Embryonic facial prominence (tissue), 1 donor: ENCODE data around the gene GRM4.

ENCODE experiments used
- DNase-seq: peaks from one replicate; pipeline ENCODE4 v3.0.0-alpha.2; 2016; ENCODE audit errors: extremely low spot score

Gene GRM4

DNA sequence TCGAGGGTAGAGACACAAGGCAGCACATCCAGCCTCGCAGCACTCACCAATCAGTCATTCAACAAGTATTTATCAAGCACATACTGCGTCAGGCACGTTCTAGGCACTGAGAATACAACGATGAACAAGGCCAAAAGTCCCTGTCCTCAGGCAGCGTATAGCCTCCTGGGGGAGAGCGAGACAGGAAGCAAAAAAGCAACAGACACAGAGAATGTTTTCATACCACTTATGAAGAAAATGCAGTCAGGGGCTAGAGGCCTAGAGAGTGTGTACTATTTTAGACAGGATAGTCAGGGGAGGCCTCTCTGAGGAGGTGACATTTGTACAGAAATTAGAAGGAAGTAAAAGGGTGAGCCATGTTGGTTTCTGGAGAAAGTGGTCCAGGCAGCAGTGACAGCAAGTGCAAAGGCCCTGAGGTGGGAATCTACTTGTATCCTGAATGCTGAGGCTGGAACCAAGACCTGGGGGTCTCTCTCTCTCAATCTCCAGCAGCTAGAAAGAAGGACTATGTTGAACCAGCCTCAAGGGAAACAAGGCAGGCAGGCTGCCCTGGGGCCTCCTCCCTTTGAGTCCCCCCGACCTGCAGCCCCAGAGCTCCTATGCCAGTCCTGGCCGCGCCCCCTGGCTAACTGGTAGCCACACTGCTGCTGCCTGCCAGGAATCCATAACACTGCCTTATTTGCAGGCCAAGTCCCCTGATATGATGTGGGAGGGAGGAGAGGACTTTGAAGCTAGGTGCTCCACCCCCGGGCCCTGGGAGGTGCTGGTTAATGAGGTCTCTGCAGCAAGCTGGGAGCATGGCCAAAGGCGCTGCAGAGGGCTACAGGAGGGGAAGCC is 151.2 kb downstream of the GRM4 start:
- DNase-seq: no peak

DNA sequence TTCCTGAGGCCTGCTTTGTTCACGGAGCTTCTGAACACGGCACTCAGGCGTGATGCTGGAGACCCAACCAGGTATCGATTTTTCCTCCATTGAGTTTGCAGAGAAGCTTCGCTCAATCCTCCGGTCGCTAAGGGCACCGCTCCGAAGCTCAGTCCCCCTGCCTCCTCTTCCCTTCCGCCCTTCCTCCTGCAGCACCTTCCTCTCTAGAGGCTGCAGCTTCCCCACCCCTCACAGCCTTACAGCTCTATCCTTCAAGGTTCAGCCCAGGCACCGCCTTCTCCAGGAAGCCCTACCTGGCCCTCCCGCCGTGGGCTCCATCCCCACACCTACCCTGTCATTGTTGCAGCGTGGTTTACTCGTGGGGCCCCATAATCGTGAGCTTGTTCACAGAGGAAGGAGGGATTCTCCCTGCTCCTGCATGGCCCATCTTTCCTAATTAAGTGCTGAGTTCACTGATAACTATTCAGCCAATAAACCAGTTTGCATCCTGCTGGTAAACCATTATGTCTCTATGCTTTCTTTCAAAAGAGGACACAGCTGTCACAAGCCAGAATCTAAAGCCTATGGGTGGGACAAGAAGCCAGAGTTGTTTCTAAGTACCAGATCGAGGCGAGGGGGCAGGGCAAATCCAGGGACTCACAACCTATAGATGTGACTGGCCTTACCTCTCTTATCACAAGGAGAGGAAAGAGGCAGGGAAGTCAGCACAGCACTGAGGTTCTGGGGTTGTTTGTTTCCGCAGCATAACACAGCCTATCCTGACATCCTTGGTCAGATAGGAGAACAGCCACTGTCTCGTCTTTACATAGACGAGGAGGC is 152.0 kb downstream of the GRM4 start:
- DNase-seq: no peak

DNA sequence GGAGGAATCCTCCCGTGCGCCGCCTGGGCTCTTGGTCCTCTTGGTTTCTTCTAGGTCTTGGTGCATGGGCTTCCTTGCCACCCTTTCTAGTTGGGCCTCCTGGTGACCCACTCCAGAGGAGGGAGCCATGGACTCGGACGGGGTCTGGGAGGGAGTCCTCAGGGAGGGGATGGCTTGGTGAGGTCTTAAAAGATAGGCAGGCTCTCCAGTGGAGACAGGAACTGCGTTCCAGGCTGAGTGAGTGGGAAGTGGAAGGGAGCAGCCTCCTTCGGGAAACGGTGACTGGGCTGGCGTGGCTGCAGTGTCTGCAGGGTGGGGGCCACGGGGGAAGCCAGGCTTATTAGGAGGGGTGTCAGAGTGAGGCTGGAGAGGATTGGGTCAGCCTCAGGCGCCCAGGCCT is 152.8 kb downstream of the GRM4 start:
- DNase-seq: no peak

GRCh38 chr6:33992191-33992590 is 153.7 kb downstream of the GRM4 start:
- DNase-seq: no peak

- DNase-seq: no peak
Measured at GRCh38 chr6:33991610-33992009, 154.3 kb downstream of the GRM4 start.

DNA sequence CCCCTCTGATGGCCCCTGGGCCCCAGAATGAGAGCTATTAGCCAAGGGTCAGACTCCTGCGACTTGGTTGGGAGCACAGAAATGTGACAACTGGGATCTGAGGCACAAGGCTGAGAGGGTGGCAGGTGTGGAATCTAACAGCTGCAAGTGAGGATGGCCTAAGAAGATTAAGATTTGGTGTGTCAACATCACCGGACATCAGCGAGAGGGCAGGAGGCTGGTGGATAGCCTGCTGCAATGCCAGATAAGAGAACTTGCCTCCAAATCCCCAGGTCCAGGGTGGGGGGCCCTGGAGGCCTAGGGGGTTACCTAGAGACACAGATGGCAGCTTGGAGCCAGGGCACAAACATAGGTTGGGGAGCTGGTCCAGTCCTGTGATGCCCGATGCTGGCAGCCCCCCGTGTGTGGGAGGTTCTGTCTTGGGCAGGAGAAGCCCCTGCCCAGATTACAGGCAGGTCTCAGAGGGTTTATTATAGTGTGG is 155.8 kb downstream of the GRM4 start:
- DNase-seq: no peak

DNA sequence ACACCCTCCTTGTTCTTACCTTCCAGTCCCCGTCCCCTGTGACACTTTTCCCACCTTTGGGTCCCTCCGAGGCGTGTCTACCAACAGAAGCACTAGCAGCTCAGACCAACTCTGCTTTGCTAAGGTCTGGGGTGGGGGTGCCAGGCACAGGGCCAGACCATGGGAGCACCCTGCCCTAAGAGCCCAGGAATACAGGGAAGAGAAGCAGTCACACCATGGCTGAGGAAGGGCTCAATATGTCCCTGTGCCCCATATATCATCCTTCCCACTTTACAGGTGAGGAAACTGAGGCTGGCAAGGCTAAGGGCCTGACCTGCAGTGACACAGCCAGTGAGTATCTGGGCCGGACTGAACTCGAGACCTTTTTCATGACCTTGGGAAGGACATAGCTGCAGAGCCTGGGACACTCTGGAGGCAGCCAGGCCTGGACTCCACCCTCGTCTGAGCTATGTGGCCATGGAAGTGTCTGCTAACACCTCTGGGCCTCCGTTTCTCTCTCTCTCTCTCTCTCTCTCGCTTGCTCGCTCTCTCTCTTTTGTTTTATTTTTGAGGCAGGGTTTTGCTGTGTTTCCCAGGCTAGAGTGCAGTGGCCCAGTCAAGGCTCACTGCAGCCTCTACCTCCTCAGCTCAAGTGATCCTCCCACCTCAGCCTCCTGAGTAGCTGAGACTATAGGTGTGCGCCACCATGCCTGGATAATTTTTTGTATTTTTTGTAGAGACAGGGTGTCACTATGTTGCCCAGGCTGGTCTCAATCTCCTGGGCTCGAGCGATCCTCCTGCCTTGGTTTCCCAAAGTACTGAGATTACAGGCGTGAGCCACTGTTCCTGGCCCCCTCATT is 156.7 kb downstream of the GRM4 start:
- DNase-seq: no peak

DNA sequence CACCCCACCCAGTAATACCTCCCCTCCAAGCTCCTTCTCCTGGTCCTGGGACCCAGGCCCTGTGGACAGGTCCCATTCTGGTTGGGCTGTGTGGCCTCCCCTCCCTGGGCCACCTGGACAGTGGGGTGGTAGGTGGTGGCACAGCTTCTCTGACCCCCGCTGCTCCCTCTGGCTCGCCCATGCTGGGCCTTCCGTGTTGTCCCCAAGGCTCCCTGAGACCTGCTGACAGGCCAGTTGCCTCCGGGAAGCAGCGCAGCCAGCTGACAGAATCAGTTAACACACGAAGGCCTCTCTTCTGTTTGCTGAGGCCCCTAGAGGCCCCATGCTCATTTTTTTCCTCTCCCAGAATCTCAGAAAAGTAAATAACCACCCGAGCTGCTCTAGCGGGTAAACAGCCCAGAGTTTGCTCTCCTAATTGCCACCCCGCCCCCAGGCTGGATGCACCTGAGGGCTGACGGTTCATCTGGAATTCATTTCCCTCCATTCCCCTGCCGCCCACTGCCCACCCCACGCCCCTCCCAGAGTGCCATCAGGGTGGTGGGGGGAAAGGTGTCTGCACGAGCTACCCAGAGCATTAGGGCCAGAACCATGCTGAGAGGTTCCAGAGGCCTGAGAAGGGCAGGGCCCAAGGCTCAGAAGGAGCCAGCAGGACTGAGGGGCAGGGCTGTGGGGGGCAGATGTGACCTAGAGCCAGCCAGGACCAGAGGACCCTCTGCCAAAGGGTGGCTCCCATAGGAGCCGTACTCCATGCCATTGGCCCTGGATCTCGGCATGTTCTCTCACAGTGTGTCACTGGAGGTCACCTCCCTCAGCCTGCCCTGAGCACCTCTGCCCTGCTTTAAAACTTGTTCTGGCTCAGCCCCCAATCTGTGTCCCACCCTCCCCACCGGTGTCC is 157.5 kb downstream of the GRM4 start:
- DNase-seq: no peak

- no peak for DNase-seq
Measured at GRCh38 chr6:33987531-33988021, 158.3 kb downstream of the GRM4 start.

GRCh38 chr6:33985947-33986346 is 159.9 kb downstream of the GRM4 start:
- DNase-seq: no peak

DNA sequence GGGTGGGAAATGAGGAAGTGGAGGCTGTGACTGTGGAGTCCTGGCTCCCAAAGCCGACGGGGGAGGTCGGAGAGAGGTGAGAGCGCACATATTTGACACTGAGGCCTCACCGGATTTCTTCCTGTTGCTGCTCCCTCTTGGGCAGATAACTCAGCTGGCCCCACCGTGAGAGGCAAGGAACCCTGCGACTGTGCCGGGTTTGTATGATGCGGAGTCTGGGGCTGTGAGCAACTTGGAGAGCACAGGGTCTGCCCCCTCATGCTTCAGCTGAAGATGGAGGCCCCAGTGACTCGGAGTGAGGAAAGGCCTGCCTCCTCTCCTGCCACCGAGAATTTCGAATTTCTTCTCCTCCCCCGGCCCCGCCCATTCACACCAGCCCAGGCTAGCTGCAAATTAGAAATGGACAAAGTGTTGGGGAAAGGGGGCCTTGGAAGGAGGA is 160.6 kb downstream of the GRM4 start:
- no peak for DNase-seq

- DNase-seq: no peak
Measured at GRCh38 chr6:33984466-33985312, 161.2 kb downstream of the GRM4 start.

GRCh38 chr6:33983721-33984465 is 162.0 kb downstream of the GRM4 start:
- DNase-seq: no peak

GRCh38 chr6:33983109-33983716 is 162.7 kb downstream of the GRM4 start:
- DNase-seq: no peak

GRCh38 chr6:33981861-33982260 is 164.0 kb downstream of the GRM4 start:
- DNase-seq: no peak

DNA sequence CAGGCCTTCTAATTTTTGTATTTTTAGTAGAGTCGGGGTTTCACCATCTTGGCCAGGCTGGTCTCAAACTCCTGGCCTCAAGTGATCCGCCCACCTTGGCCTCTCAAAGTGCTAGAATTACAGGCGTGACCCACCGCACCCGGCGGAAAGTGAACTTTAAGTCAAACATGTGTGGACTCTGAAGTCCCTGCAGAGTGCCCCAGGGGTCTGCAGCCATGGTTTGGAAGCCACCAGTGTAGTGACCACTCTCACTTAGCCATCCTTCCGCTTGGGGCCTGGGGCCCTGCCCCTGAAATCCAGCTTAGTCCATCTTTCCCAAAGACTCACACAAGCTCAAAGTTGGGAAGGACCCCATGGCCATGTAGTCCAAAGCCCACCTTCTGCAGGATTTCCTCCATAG is 164.5 kb downstream of the GRM4 start:
- DNase-seq: no peak

- DNase-seq: no peak
Measured at GRCh38 chr6:33980176-33981175, 165.4 kb downstream of the GRM4 start.
